HG03442 (cell line): Measurements from ENCODE around the gene TMEM254.
"Not testable (repeated sequence)": the region's sequence is repeated elsewhere in the genome, so short reads cannot be mapped to it uniquely, and the experiment has no call there.

ENCODE experiments used
- ATAC-seq: cut with Tn5 transposase; IDR thresholded peaks from one replicate; pipeline ENCODE4 v1.9.1; 2021; ENCODE audit warnings: mild to moderate bottlenecking, moderate library complexity; ENCODE audit not compliant: unreplicated experiment

Gene TMEM254

DNA sequence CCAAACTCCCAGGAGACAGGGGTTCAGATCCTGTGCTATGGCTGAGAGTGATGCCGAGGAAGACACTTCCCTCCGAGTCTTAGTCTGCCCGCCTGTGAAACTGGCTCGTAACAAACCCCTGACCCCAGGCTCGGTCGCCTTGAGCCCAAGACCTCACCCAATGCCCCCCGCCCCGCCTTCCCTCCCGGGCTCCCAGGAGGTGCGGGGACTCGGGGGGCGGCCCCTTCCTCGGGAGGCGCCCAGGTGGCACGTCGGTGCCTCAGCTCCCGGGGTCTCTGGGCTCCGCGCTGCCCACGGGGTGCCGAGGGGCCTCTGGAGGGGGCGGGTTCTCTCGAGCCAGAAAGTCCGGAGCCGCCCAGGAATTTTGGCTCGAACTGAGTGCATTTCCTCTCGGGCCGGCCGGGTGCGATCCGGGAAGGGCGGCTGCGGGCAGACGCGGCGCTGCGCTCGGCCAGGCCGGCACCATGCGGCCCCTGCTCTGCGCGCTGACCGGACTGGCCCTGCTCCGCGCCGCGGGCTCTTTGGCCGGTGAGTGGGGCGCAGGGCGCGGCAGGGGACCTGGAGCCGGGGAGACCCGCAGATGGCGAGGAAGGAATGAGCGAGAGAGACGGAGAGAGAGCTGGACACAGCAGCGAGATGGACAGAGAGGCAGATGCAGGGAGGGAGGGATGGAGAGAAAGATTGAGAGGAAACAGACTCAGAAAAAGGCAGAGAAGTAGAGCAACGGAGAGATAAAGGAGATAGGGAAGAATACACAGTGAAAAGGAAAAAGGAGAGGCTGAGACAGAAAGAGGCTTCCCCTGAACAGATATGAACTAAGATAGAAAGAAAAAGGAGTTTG is 54.1 kb downstream of the TMEM254 start, which contains the start of gene PLAC9:
TSS of gene PLAC9 (plus strand) at position 432 of the 841 bp plus-strand sequence. CDS start at position 465, 33 bp downstream.
- ATAC-seq = no peak

DNA sequence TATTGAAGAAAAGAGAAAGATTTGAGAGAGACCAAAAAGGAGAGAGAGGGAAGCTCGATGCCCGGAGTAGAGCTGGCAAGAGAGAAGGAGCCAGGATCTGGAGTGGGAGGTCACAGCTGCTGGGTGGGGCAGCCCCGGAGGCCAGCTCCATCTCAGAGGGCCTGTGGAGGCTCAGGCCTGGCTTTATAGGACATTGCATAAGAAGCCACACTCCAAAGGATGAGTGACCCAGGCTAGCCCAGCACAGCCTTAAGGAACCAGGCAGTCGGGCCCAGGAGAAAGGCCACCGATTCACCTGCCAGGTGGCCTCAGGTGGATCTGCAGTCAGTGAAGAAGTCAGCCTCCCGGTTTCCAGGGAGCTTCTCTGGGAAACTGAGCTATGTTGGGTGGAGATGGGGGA is 54.7 kb downstream of the TMEM254 start:
- no peak for ATAC-seq

DNA sequence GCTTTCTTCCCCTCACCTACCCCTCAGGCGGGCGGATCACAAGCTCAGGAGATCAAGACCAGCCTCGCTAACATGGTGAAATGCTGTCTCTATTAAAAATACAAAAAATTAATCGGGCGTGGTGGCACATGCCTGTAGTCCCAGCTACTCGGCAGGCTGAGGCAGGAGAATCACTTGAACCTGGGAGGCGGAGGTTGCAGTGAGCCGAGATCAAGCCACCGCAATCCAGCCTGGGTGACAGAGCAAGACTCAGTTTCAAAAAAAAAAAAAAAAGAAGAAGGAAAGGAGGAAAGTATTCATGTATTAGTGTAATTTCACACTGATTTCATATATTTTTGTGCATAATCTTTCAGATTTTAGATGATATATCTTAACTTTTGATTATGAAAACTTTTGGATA is 55.2 kb downstream of the TMEM254 start:
- not testable (repeated sequence) for ATAC-seq

DNA sequence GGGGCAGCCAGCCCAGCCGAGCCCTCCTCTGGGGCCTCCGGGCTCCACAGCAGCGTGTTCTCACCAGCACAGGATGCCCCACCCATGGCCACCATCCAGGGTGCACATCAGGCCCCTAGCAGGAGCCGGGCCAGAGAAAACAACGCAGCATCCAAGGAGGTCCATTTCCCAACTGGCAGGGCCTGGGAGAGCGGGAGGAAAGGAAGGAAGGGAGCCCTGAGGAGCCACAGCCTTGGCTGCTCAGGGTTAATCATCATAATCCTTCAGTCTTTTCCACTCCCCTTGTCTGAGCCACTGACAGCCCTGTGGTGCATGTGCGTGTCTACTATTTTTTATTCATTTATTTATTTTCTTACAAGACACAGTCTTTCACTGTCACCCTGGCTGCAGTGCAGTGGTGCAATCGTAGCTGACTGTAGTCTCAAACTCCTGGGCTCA is 57.7 kb downstream of the TMEM254 start:
- no peak for ATAC-seq

DNA sequence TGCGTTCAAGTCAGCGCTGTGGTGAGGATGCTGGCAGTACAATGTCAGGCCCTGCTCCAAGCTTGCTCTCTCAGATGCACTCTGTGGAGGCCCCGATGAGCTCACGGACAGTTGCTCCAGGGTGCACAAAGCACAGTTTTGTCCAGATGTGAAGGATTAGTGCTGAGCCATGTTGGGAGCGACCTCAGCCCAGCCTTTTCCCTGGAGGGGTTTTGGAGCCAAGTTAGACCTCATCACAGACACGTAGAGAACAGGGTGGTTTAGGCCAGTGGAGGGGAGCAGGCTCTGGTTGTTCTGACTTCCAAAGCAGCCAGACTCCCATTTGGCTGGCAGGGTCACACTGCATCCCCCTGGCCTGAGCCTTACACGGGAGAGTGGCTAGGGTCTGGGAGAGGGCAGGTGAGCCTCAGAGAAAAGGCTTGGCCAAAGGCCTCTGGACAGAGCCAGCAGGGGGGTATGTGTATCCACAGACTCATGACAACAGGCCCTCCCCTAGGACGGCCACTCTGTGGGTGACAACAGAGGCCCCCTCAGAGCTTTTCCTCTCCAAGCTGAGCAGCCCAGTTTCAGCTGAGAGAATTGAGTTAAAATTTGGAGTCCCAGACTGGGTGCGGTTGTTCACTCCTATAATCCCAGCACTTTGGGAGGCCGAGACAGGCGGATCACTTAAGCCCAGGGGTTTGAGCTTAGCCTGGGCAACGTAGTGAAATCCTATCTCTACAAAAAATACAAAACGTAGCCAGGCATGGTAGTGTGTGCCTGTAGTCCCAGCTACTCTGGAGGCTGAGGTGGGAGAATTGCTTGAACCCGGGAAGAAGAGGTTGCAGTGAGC is 58.8 kb downstream of the TMEM254 start:
- no peak for ATAC-seq

DNA sequence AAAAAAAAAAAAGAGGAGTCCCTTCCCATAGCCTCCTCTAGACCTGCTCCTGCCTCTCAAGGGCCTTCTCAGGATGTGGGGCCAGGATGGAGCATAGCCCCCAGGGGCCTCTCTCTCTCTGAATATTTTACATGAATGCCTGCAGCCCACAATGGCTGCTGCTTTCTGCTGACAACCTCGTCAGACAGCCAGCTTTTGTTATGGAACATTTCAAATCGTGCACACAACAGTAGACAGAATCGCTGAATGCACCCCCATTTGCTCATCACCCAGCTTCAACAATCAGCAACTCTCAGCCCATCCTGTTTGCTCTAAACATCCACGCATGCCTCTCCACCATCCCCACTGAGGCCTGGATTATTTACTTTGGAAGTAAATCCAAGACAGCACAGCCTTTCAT is 59.5 kb downstream of the TMEM254 start:
- ATAC-seq = no peak

DNA sequence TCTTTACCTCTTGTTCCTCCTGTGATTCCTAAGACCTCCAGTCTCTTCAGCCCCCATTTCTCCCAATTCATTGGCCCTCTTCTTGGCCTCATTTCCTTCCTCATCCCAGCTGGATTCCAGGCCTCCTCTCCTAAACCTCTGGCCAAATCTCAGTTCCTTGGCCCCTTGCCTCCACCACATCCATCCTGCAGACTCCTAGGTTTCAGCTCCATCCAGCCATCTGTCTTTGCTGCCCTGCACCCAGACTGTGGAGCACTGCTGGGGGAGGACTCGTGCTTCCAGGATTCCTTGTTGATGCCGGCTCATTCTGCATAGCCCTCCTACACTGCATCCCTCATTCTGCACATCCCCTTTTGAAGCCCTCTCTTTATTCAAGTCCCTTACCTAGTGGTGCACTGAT is 60.8 kb downstream of the TMEM254 start:
- no peak for ATAC-seq

DNA sequence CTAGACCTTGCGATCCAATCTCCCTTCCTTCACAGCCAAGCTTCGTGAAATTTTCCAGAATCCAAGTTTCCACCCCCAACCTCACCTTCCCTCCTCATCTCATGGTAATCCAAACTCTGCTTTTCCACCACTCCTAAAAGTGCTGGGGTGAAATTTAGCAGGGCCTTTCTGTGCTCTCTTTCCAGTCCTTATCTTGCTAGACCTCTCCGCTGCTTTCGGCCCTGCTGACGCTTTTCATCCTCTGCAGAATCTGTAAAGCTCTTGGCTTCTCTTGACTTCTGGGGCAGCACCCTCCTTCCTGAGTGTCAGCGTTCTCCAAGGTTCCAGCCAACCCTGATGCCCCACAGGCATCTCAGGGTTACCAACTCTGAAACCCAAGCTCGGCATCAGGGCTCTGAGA is 61.8 kb downstream of the TMEM254 start:
- no peak for ATAC-seq

DNA sequence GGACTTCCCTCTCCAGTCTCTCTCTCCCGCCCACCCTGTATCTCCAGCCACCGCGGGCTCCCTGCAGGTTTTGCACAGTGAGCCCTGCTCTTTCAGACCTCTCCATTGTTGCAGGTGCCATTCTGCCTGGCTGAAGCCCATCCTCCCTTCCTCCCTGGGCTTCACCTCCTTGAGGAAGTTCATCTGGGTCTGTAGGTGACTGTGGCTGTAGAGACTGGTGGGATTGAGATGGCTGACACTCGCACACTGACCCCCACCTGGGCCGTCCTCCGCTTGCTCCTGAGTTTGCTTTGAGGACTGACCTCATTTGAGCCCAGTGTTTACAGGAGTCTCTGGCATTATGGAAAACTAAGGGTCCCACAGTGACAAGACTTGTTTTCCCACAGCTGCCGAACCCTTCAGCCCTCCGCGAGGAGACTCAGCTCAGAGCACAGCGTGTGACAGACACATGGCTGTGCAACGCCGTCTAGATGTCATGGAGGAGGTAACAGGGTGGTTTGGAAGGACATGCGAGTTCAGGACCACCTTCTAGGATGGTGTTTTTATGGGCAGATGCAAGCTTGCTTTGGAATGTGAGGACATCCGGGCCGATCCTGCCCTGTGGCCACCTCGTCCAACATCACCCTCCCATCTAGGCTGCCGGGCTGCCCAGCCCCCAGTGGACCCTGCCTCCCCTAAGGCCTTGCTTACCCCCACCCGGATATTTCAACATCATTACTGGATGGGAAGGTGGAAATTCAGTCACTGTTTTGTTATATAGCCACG is 63.4 kb downstream of the TMEM254 start:
- no peak for ATAC-seq
